Measurements from ENCODE around the gene IQCE.

DNA sequence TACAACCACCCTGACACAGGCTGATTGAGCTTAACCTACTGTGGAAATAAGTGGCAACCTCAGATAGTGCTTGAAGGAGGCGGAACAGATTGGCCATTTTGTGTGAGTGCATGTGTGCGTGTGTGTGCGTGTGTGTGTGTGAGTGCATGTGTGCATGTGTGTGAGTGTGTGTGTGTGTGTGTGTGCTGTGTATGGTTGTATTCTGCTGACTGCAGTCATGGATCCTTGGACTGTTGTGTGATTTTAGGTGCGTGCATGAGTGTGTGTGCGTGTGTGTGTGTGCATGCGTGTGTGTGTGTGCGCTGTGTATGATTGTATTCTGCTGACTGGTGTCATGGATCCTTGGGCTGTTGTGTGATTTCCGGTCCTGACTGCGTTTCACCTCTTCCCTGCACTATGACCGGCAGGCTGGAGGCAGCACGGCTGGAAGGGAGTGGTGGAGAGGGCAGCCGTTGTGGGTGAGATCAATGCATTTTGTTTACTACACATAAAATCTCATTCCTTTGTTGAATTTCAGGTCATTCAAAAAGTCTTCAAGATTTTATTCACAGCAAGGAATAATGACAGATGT is 6.3 kb downstream of the IQCE start:
- TF ChIP-seq CTCF (IDR thresholded peaks at IDR 0.05; ENCODE audit: low read length) = no peak
- no peak for TF ChIP-seq EZH2 (optimal IDR thresholded peaks at IDR 0.05; ENCODE audit: low read depth, low read length)
- no peak for TF ChIP-seq EZH2phosphoT487 (IDR thresholded peaks at IDR 0.05; ENCODE audit: low read length)

All from MM.1S (cell line).